AG04449 (cell line): ENCODE results near the gene GRIA3.

ENCODE experiments used
- CTCF ChIA-PET: fragments of 350-600 bp; formaldehyde crosslinking; extraction: SDS; loops from one replicate; lab custom pipeline; 2021; ENCODE audit warnings: antibody characterized with exemption; lab: Yijun Ruan, JAX
- POLR2A ChIA-PET: fragments of 400-600, 350-600 bp; formaldehyde crosslinking; extraction: SDS; loops from one replicate; lab custom pipeline; 2020; ENCODE audit warnings: antibody characterized with exemption, inconsistent platforms; lab: Yijun Ruan, JAX
- DNase-seq: peaks from one replicate; pipeline ENCODE4 v3.0.0-alpha.2; 2010; ENCODE audit warnings: low read depth, low spot score
- H3K4me3 ChIP-seq: 2 replicates; pipeline ENCODE4 v1.5.1; 2011; ENCODE audit warnings: low read depth, mild to moderate bottlenecking, control low read depth, low read length
- TF ChIP-seq, protein P1 (sequence below): IDR thresholded peaks from one replicate; pipeline ENCODE4 v1.5.1; 2011; ENCODE audit warnings: mild to moderate bottlenecking, moderate library complexity, low read length, control low read depth, inconsistent platforms; ENCODE audit not compliant: insufficient read depth; ENCODE audit errors: missing control alignments

Gene GRIA3

DNA sequence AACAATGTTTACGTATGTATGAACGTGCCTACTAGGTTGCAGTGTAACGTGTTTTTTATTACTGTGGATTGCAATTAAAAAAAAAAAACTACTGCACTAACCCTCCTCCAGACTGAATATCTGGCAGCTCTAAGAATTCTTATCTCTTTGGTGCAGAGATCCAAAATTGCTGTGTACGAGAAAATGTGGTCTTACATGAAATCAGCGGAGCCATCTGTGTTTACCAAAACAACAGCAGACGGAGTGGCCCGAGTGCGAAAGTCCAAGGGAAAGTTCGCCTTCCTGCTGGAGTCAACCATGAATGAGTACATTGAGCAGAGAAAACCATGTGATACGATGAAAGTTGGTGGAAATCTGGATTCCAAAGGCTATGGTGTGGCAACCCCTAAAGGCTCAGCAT lies 280.6 kb downstream of the GRIA3 start:
- H3K4me3 ChIP-seq = no peak overlapping the region
- CTCF ChIA-PET = no interaction called here
- no peak for DNase-seq
- TF ChIP-seq, protein P1, sequence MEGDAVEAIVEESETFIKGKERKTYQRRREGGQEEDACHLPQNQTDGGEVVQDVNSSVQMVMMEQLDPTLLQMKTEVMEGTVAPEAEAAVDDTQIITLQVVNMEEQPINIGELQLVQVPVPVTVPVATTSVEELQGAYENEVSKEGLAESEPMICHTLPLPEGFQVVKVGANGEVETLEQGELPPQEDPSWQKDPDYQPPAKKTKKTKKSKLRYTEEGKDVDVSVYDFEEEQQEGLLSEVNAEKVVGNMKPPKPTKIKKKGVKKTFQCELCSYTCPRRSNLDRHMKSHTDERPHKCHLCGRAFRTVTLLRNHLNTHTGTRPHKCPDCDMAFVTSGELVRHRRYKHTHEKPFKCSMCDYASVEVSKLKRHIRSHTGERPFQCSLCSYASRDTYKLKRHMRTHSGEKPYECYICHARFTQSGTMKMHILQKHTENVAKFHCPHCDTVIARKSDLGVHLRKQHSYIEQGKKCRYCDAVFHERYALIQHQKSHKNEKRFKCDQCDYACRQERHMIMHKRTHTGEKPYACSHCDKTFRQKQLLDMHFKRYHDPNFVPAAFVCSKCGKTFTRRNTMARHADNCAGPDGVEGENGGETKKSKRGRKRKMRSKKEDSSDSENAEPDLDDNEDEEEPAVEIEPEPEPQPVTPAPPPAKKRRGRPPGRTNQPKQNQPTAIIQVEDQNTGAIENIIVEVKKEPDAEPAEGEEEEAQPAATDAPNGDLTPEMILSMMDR = no peak
- POLR2A ChIA-PET = no interaction called here

DNA sequence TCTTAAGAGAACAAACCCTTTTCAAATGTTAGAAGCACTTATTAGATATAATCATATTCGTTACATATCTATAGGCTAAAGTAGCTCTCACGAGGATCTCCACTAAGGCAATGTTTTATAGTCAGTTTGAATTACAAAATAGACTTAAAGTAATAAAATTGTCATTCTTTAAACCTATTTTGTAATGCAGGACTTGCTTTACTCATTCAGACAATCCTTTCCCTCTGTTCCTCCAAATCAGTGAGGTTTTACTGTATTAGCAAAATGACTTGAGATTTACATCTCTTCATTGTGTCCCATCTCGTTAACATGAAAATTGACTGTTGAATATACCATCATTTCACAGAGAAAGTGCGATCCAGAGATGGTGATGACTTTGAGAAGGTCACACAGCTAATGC lies 284.4 kb downstream of the GRIA3 start:
- CTCF ChIA-PET = no interaction called here
- TF ChIP-seq, protein P1 = no peak
- POLR2A ChIA-PET = no interaction called here

GRCh38 chrX:123475068-123475724 lies 291.1 kb downstream of the GRIA3 start:
- POLR2A ChIA-PET = no interaction called here
- CTCF ChIA-PET = no interaction called here
- DNase-seq = no peak
- no peak overlapping the region for H3K4me3 ChIP-seq
- TF ChIP-seq, protein P1 = no peak

More for the DNA sequence above, 284.4 kb downstream of the GRIA3 start:
- no peak for DNase-seq
- H3K4me3 ChIP-seq = no peak overlapping the region

DNA sequence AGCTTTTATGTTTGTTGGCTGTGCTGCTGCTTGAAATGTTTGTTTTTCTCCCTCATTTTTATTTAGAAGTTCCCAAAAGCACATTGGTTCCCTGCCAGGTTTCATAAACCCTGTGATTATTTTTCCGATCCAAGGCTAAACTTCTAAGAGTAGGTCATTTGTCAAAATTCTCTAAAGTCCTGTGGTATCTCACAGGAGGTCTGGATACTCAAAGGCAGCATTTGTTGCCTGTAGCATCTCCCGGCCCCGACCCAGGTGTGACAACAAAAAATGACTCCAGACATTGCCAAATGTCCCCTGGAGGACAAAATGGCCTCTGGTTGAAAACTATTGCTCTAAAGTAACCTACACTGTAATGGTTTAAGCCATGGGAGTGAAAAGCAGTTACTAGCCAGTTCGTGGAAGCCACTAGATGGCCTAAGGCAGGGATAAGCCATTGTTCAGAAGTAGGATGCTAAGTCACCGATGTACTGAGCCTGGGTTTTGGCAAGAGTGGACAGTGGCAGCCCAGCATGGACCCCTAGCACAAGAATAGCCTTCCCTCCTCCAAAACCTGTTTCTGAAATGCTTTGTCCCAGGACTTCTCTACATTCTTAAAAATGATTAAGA lies 292.6 kb downstream of the GRIA3 start:
- POLR2A ChIA-PET = no interaction called here
- no peak overlapping the region for H3K4me3 ChIP-seq
- TF ChIP-seq, protein P1 = no peak
- DNase-seq = no peak
- CTCF ChIA-PET = no interaction called here

DNA sequence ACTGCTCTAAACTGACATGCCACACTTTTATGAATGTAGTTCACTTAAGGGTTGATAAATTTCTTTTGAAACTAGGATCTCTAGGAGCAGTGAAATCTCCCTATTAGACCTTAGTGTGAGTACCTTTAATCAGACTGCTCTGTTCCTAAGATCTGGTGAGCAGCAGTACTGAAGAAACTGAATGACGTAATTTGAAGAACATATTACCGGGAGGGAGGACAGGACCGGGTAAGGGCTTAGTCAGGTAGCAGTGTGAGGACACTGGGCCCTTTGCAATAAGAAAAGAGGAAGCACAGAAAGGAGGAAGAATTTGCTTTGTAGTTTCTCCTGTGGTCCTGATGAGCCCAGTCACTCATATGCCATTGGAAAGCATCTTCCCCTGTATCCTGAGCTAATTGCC lies 293.6 kb downstream of the GRIA3 start:
- ChIA-PET CTCF (no interaction called here), POLR2A (no interaction called here)
- DNase-seq = no peak
- TF ChIP-seq, protein P1 = no peak
- no peak overlapping the region for H3K4me3 ChIP-seq

- TF ChIP-seq, protein P1 = no peak
- DNase-seq = no peak
- ChIA-PET POLR2A (no interaction called here), CTCF (no interaction called here)
- H3K4me3 ChIP-seq = no peak overlapping the region
These were observed 298.1 kb downstream of the GRIA3 start for GRCh38 chrX:123481913-123482851.
